MCF 10A (cell line): ENCODE results near the gene MSI2. TPM values are rescaled to one million over a fixed set of nuclear protein-coding genes. Genes with fewer than 3 reads are reported as not detected.
A peak's percentile ranks its signal among the peaks of the same experiment; 100 is the strongest.

ENCODE experiments used
- BruUV-seq: library from RNA; stranded (reverse); fragments of 400-500 nt; replicated peaks from 2 replicates; lab custom pipeline; 2021; lab: Mats Ljungman, UMichigan
- CTCF ChIA-PET: fragments of 300-600 bp; sonication (Branson Sonifier 250); formaldehyde crosslinking; extraction: SDS; loops from one replicate; lab custom pipeline; 2021; ENCODE audit warnings: antibody characterized with exemption, inconsistent platforms; lab: Yijun Ruan, JAX
- POLR2A ChIA-PET: fragments of 300-600, 350-650 bp; sonication (Branson Sonifier 250); formaldehyde crosslinking; extraction: SDS; loops from one replicate; lab custom pipeline; 2020; ENCODE audit warnings: antibody characterized with exemption, inconsistent platforms; lab: Yijun Ruan, JAX
- DNase-seq: peaks from one replicate; pipeline ENCODE4 v3.0.0-alpha.2; 2018; ENCODE audit not compliant: unreplicated experiment
- H3K27ac Mint-ChIP-seq: one replicate; pipeline ENCODE4 v1.8.0; 2022; ENCODE audit warnings: mild to moderate bottlenecking, low read depth, mixed read lengths; ENCODE audit not compliant: unreplicated experiment
- H3K27me3 Mint-ChIP-seq: one replicate; pipeline ENCODE4 v1.8.0; 2022; ENCODE audit warnings: mixed read lengths; ENCODE audit not compliant: insufficient read depth, unreplicated experiment
- H3K36me3 Mint-ChIP-seq: one replicate; pipeline ENCODE4 v1.8.0; 2022; ENCODE audit warnings: mild to moderate bottlenecking, moderate library complexity, mixed read lengths; ENCODE audit not compliant: insufficient read depth, unreplicated experiment
- H3K4me1 Mint-ChIP-seq: one replicate; pipeline ENCODE4 v1.8.0; 2022; ENCODE audit warnings: mixed read lengths; ENCODE audit not compliant: insufficient read depth, unreplicated experiment
- H3K4me3 Mint-ChIP-seq: one replicate; pipeline ENCODE4 v1.8.0; 2022; ENCODE audit warnings: mild to moderate bottlenecking, moderate library complexity, mixed read lengths; ENCODE audit not compliant: unreplicated experiment
- H3K9me3 Mint-ChIP-seq: one replicate; pipeline ENCODE4 v1.8.0; 2022; ENCODE audit warnings: mixed read lengths; ENCODE audit not compliant: unreplicated experiment
- intact Hi-C: fragments of 100-400 bp; cut with micrococcal nuclease; formaldehyde crosslinking; loops from 2 replicates; pipeline ENCODE4 v1.14.1; 2022
- total RNA-seq: library from RNA; stranded (reverse); gene quantifications from 2 replicates; pipeline ENCODE4 v1.2.3, GENCODE V29; 2022
- TF ChIP-seq, protein P1 (sequence below): fragments of 200-600 bp; IDR thresholded peaks from one replicate; pipeline ENCODE4 v1.8.0; 2022; ENCODE audit warnings: antibody characterized with exemption, mild to moderate bottlenecking; ENCODE audit not compliant: unreplicated experiment

MSI2 gene
- total RNA-seq, 1 experiment from 2014 or later = 60.6 TPM

DNA sequence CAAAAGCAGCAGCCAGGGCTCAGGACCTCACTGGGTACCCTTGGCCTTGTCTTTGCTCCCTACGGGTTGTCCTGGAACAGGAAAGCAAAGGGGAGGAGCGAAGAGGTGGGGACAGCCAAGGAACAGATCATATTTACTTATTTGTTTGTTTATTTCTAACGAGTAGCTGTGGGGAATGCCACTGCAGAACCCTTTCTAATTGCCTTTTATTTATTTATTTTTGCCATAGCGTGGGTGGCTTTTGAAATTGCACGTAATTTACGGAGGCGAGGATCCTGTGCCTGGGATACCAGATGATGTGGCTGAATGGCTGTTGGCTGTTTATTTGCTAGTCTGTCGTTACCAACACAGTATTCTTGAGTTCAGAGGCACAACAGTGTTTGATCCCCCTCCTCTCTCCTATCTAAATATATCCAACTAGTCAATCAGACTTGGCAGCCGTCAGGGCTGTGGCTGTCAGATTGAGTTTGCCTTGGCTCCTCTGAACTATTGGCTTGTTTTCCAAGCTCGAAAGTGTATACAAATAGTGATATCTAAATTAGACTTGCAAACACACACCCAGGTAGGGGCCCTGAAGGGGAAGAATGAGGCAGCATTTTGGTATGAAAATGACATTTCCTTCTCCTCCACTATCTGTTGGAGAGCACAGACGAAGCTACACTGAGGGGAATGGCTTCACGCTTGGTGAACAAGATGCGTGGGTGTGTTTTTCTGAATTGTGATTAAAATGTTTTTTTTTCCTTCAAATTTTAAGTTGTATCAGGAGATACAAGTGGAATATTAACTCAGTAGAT is 110.4 kb downstream of the MSI2 start:
- no TSS peak for BruUV-seq
- POLR2A ChIA-PET = interaction anchor here (0.6 kb wide), 2 partner anchors 32 to 55 kb away, joined by 3 read pairs; no protein-coding TSS in a partner anchor
- DNase-seq = no peak
- Mint-ChIP-seq H3K4me3 (no peak overlapping the region), H3K27me3 (no peaks in the 10 kb centered on the region), H3K27ac (no peak overlapping the region), H3K36me3 (peaks cover 5% of the 10 kb centered on the region), H3K4me1 (peaks cover 40% of the 10 kb centered on the region), H3K9me3 (no peaks in the 10 kb centered on the region)
- intact Hi-C loops = loop anchor here (10.0 kb wide), 1 partner anchor 378 kb away; the partner anchor contains the start of gene CCDC182
- TF ChIP-seq, protein P1, sequence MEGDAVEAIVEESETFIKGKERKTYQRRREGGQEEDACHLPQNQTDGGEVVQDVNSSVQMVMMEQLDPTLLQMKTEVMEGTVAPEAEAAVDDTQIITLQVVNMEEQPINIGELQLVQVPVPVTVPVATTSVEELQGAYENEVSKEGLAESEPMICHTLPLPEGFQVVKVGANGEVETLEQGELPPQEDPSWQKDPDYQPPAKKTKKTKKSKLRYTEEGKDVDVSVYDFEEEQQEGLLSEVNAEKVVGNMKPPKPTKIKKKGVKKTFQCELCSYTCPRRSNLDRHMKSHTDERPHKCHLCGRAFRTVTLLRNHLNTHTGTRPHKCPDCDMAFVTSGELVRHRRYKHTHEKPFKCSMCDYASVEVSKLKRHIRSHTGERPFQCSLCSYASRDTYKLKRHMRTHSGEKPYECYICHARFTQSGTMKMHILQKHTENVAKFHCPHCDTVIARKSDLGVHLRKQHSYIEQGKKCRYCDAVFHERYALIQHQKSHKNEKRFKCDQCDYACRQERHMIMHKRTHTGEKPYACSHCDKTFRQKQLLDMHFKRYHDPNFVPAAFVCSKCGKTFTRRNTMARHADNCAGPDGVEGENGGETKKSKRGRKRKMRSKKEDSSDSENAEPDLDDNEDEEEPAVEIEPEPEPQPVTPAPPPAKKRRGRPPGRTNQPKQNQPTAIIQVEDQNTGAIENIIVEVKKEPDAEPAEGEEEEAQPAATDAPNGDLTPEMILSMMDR = no peak
- CTCF ChIA-PET = interaction anchor here (0.7 to 0.8 kb wide), 2 partner anchors 161 to 305 kb away, joined by 3 to 4 read pairs; no protein-coding TSS in a partner anchor

DNA sequence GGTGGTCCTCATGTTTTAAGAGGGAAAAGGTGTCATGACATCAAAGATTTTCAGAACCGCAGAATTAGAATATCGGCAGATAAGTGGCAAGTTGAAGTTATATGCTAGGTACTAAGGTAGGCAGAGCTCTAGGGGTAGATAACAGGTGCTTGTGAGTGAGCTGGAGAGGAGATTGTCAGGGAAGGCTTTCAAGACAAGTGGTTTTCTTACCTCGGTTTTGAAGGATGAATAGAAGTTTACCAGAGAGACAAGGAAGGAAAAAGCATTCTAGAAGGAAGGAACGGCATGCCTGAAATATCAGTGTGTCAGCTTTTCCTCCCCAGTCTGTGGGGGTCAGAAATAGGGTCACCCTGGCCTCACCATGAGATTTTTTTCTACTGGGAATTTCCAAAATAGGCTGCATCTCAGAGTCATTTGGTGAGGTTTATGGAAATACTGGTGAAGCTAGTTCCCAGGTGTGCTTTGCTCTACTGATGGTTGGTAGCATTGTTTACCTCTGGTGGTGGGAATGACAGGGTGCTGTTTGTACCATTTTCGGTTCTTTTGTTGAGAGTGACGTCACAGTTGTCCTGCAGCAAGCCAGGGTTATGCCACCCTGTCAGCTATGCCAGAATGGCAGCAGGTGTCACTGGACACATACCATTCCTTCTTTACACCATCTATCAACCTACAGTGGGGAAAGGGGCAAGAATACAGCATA is 112.5 kb downstream of the MSI2 start:
- Mint-ChIP-seq H3K4me1 (peaks cover 53% of the 10 kb centered on the region), H3K36me3 (peaks cover 11% of the 10 kb centered on the region), H3K4me3 (peak overlapping the region; percentile 54), H3K9me3 (no peaks in the 10 kb centered on the region), H3K27me3 (no peaks in the 10 kb centered on the region), H3K27ac (peak overlapping the region; percentile 95)
- CTCF ChIA-PET = interaction anchor here (0.6 to 1.0 kb wide), 4 partner anchors 73 to 373 kb away, joined by 3 to 5 read pairs (median 3); no protein-coding TSS in a partner anchor
- TF ChIP-seq, protein P1 = no peak
- POLR2A ChIA-PET = interaction anchor here (0.5 to 2.7 kb wide), 7 partner anchors 9 to 303 kb away, joined by 3 to 13 read pairs (median 5); no protein-coding TSS in a partner anchor
- BruUV-seq = no TSS peak
- intact Hi-C loops = loop anchor here (10.0 kb wide), 1 partner anchor 376 kb away; the partner anchor contains the start of gene CCDC182
- DNase-seq = peak; percentile 6

DNA sequence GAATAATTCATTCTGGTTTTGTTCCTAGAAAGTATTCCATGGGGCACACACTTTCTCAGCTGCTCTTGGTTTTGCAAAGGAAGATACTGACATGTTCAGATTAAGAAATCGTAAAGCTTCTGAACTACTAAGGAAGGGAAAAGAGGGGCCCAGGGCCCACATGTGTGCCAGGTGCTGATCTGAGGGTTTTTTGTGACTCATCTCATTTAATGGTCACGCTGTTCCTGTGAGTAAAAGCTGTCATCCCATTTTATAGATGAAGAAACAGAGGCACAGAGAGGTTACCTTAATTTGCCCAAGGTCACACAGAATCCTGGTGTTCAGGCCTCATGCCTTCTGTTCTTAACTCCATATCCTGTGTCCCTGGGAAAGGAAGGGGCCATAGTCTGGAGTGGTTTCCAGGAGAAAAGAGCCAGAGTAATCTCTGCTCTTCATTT is 113.2 kb downstream of the MSI2 start:
- POLR2A ChIA-PET = interaction anchor here (0.5 to 2.7 kb wide), 11 partner anchors 9 to 303 kb away, joined by 3 to 13 read pairs (median 4); no protein-coding TSS in a partner anchor
- H3K4me3 Mint-ChIP-seq = peak overlapping the region; percentile 54

More for the DNA sequence above, 113.2 kb downstream of the MSI2 start:
- TF ChIP-seq, protein P1 = no peak
- Mint-ChIP-seq H3K27me3 (no peaks in the 10 kb centered on the region), H3K9me3 (no peaks in the 10 kb centered on the region), H3K4me1 (peaks cover 53% of the 10 kb centered on the region), H3K36me3 (peaks cover 7% of the 10 kb centered on the region), H3K27ac (peak overlapping the region; percentile 95)
- DNase-seq = peak; percentile 49
- TSS peak; percentile 97 for BruUV-seq
- intact Hi-C loops = loop anchor here (10.0 kb wide), 1 partner anchor 375 kb away; the partner anchor contains the start of gene CCDC182
- CTCF ChIA-PET = interaction anchor here (0.6 to 1.0 kb wide), 2 partner anchors 228 to 372 kb away, joined by 3 to 5 read pairs; no protein-coding TSS in a partner anchor
